ENCODE data around the gene THAP11. TPM values are rescaled to one million over a fixed set of nuclear protein-coding genes. Genes with fewer than 3 reads are reported as not detected.

THAP11 gene
- total RNA-seq (2022; extraction: Qiagen RNA extraction; ENCODE audit: low read depth): 24.7 to 45.1 TPM (median 42.2 TPM) in 5 replicates

DNA sequence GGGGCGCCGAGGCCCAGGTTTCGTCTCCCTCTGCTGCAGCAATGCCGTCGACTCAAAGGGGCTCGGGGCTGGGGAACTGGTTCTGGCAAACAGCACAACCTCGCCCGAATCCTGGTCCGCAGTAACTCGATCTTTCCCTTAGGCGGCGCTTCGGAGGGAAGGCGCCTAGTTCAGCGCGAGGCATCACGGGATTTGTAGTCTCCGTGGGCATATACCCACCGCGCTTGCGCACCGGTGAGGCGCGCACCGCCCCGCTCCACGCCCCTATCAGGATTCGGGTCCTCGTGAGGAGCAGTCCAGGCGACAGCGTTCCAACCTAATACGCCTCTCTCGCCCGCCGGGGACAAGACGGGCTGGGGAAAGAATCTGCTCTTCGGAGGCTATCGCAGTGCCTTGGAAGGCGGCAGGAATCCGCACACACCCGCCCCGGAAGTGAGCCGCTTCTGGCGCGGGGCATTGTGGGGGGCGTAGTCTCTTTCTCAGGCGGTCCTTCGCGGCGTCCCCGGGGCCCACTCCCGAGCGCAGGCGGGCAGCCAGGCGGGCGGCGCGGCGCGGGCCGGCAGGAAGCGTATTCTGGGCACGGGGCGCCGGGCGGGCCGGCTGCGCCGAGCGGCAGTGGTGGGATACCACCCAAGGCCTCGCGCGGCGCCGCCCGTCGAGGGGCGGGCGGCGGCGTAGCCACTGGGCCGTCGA, at the start of gene THAP11:
Gene THAP11 (plus strand): TSS at position 505 of the 693 bp plus-strand sequence. CDS start 235 bp downstream, outside the sequence.

DNA sequence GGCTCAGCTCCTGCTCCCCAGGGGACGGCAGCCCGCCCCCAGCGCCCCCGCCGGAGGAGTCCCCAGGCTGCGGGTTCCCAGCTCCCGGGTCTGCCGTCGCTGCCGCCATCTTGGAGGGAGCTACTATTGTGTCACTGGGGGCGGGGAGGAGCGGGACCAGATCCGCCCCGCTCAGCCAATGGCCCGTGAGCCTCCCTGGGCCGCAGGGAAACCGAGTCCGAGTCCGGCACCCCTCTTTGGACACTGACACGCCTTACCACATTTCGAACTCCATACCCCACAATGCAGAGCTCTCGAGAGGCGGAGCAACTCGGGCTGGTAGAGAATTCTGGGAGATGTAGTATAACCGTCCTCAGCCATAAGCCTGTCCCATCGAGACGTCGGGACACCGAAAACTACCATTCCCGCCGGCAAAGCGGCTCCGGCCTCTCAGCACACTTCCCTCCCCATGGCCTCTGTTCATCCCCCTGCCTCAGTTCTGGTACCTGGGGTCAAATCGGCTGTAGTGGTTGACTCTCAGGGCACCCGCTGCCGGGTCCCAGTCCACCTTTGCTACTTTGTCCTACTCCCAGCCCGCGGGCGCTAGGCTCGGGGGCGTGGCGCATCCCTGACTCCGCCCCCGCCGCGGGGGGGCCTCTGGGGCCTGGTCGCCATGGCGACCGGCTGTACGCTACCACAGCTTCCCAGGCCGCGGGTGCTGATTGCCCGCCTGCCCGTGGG, 35.5 kb upstream of the THAP11 start, which contains the start of the genes RANBP10 and TSNAXIP1:
Gene RANBP10 (minus strand): TSS at position 133 of the 720 bp plus-strand sequence. CDS start 24 bp downstream, at position 109.
Gene TSNAXIP1 (plus strand): TSS at position 462 of the 720 bp plus-strand sequence. CDS start 261 bp downstream, outside the sequence.

DNA sequence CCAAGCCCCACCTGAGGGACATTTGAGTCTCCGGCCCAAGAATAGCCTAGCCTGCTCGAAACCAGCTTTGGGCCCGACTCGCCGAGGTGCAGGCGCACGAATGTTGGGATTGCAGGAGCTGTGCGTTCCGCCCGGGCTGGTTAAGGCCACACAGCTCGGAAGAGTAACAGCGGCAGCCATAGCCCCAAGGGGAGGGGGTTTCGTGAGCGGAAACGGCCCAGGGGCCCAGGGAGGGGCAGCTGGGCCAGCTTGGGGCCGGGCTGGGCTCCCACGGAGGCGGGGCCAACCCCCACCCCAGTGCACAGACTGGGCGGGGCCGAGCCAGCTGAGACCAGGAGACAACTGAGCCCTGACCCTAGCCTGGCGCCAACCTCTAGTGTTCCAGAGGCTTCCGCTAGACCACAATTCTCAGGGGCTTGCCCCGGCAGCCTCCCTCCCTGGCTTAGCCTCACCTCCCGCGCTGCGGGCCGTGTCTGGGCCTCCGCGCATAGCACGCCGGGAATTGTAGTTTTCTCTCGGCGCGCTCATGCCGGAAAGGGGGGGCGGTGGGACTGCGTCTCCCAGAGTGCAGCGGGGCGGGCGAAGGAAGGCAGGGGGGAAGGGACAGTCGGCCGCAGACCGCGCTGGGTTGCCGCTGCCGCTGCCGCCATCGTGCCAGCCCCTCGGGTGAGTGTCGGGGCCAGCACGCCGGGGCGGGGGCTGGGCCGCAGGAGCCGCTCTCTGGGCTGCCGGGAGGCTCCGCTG, 4.4 kb downstream of the THAP11 start, which contains the start of gene NUTF2:
Gene NUTF2 (plus strand): TSS at position 614 of the 744 bp plus-strand sequence. CDS start 18,198 bp downstream, outside the sequence.

DNA sequence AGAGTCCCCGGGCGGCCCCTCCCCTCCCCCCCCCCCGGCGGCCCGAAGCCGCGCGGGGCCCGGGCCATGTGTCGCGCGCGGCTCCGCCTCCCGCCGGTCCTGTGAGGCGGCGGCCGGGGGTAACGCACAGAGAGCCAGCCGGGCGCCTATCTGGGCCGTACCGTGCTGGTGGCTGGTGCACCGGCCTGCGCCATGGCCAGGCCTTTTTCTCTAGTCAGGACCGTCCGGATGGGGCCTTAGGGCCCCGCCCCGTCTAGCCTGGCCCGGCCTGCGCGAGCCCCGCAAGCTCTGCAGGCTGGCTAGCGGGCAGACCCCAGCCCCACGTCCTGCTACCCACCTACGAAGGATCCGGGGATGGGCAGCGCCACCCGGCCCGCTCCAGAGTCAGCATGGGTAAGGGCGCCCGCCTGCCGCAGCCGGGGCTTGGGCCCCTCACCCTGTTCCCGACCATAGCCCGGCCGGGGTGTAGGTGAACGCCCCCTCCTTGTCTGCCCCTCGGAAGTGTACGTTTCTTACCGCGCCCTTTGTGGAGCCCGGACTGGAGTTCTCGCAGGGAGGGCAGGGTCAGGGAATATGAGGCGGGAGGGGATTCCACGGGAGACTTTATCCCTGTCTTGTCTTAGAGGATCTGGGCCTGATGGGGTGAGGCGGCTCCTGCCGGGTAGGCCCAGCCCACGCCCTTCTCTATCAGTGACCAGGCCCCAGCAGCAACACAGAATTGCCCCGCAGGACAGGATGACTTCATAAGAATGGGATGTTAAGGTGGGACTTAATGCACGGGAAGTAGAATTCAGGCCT, 5.1 kb downstream of the THAP11 start, which contains the start of gene CENPT:
Gene CENPT (minus strand): TSS at position 630 of the 798 bp plus-strand sequence. CDS start 13,834 bp downstream, outside the sequence.

DNA sequence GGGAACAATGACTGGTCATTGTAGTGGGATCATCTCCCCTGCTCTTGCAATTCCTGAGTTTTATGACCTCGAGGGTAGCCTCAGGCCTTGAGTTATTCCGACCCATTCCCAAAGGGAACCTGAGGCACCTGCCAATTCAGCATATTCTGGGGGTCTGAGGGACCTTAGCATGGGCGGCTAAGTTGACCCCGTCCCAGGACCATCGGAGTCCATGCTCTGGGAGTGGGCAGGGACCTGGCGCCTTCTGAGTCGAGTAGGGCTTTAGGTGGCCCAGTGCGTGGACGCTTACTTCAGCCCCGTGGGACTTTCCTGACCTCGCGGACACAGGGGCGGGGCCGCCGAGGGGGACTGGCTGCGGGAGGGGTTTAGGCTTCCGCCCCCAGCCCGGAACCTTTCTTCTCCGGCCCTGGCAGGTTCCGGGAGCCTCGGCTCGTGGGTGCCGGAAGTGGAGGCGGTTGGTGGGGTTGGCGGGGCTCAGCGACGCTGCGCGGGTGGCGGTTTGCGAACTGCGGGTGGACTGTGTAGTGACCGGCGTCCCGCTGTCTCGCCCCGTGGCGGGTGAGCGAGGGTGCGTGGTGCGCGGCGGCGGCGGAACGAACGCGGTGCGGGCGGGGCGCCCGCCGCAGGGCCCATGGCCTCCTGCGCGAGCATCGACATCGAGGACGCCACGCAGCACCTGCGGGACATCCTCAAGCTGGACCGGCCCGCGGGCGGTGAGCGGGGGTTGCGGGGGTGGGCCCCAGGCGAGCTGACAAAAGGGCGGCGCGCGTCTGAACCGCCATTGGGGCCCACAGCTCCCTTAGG, 30.7 kb downstream of the THAP11 start, which contains the start of gene EDC4:
Gene EDC4 (plus strand): TSS at position 422 of the 804 bp plus-strand sequence. CDS start 210 bp downstream, at position 632.

DNA sequence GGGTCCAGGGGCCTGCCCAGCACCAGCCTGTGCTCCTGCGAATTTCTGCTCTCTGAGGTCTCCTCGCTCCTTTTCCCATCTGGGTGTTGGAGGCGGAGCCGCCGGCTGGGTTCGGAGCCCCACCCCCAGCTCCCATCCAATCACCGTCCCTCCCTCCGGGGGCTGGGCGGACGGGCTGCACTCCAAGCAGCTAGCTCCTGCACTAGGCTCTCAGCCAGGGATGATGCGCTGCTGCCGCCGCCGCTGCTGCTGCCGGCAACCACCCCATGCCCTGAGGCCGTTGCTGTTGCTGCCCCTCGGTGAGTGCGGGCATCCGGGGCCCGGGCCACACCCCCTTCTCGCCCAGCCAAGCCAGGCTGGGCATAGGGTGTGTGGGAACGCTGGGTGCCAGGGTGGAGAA, 42.6 kb downstream of the THAP11 start, which contains the start of gene NRN1L:
Gene NRN1L (plus strand): TSS at position 202 of the 400 bp plus-strand sequence. CDS start 19 bp downstream, at position 221.

DNA sequence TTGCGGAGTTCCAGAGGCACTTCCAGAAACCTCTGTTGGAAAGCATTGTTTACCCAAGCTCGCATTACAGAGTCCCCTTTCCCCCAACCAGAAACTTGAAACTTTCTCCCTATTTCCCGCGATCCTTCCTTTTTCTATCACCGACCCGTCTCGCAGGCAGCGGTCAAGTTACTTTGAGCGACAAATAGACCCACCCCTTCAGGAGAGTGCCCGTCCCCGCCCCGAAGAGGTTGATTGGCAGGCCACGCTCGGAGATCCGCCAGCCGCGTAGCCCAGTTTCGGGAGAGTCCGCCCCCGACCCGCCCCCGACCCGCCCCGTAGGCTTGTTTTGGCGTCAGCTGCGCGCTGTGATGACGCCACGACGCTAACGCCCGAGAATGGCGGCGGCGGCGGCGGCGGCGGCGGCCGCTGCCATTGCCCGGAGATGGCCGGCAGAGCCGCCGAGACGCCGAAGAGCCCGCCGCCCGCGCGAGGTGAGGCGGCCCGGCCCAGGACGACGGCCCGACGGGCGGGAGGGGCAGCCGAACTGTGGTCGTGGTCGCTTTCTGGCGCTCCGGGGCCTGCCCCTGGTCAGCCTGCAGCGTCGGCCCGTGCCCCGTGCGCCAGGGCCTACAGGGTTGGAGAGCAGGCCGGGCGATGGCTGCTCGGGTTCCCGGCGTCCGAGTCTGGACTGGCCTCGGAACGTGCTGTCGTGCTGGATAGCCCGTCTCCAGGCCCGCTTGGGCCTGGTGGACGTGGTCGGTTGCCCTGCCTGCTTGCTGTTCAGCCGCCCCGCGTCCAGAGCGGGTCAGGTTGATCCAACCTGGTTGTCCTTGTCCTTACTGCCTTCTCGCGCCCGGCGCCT, 51.0 kb downstream of the THAP11 start, which contains the start of gene PSKH1:
Gene PSKH1 (plus strand): TSS at position 356 of the 844 bp plus-strand sequence. CDS start 15,496 bp downstream, outside the sequence.

Other genes starting within 250 kb of the THAP11 start
- 0.78 to 2.0 TPM (median 1.3 TPM) in 5 replicates for gene CARMIL2, start 197.2 kb upstream of the THAP11 start, total RNA-seq (2022; extraction: Qiagen RNA extraction; ENCODE audit: low read depth)
- 30.0 to 36.4 TPM (median 32.9 TPM) in 5 replicates for gene ACD, start 182.1 kb upstream of the THAP11 start, total RNA-seq (2022; extraction: Qiagen RNA extraction; ENCODE audit: low read depth)
- 1.4 to 2.3 TPM (median 1.7 TPM) in 5 replicates for gene PARD6A, start 181.4 kb upstream of the THAP11 start, total RNA-seq (2022; extraction: Qiagen RNA extraction; ENCODE audit: low read depth)
- gene ENKD1, start 175.6 kb upstream of the THAP11 start, total RNA-seq (2022; extraction: Qiagen RNA extraction; ENCODE audit: low read depth): 7.5 to 12.1 TPM (median 10.7 TPM) in 5 replicates
- gene C16orf86, start 175.5 kb upstream of the THAP11 start, total RNA-seq (2022; extraction: Qiagen RNA extraction; ENCODE audit: low read depth): 0.11 to 0.17 TPM (median 0.14 TPM) in 3 of 5 replicates, not detected in the others
- gene GFOD2, start 123.0 kb upstream of the THAP11 start, total RNA-seq (2022; extraction: Qiagen RNA extraction; ENCODE audit: low read depth): 17.4 to 19.2 TPM (median 17.8 TPM) in 5 replicates
- gene RANBP10, start 35.8 kb upstream of the THAP11 start, total RNA-seq (2022; extraction: Qiagen RNA extraction; ENCODE audit: low read depth): 8.7 to 9.8 TPM (median 9.2 TPM) in 5 replicates
- gene TSNAXIP1, start 35.4 kb upstream of the THAP11 start, total RNA-seq (2022; extraction: Qiagen RNA extraction; ENCODE audit: low read depth): 0.35 to 0.83 TPM (median 0.43 TPM) in 5 replicates
- 231 to 244 TPM (median 242 TPM) in 5 replicates for gene NUTF2, start 4.6 kb downstream of the THAP11 start, total RNA-seq (2022; extraction: Qiagen RNA extraction; ENCODE audit: low read depth)
- 26.9 to 31.8 TPM (median 29.8 TPM) in 5 replicates for gene CENPT, start 5.4 kb downstream of the THAP11 start, total RNA-seq (2022; extraction: Qiagen RNA extraction; ENCODE audit: low read depth)
- 58.5 to 70.6 TPM (median 64.6 TPM) in 5 replicates for gene EDC4, start 30.7 kb downstream of the THAP11 start, total RNA-seq (2022; extraction: Qiagen RNA extraction; ENCODE audit: low read depth)
- 0.17 to 0.29 TPM in 2 of 5 replicates, not detected in the others for gene NRN1L, start 42.6 kb downstream of the THAP11 start, total RNA-seq (2022; extraction: Qiagen RNA extraction; ENCODE audit: low read depth)
- 11.6 to 18.1 TPM (median 15.8 TPM) in 5 replicates for gene PSKH1, start 50.9 kb downstream of the THAP11 start, total RNA-seq (2022; extraction: Qiagen RNA extraction; ENCODE audit: low read depth)
- gene CTRL, start 89.5 kb downstream of the THAP11 start, total RNA-seq (2022; extraction: Qiagen RNA extraction; ENCODE audit: low read depth): 1.6 to 2.7 TPM (median 1.8 TPM) in 5 replicates
- gene PSMB10, start 94.5 kb downstream of the THAP11 start, total RNA-seq (2022; extraction: Qiagen RNA extraction; ENCODE audit: low read depth): 37.4 to 55.9 TPM (median 50.3 TPM) in 5 replicates
- gene LCAT, start 101.8 kb downstream of the THAP11 start, total RNA-seq (2022; extraction: Qiagen RNA extraction; ENCODE audit: low read depth): 4.9 to 10.8 TPM (median 9.3 TPM) in 5 replicates
- 19.7 to 30.7 TPM (median 26.2 TPM) in 5 replicates for gene SLC12A4, start 126.3 kb downstream of the THAP11 start, total RNA-seq (2022; extraction: Qiagen RNA extraction; ENCODE audit: low read depth)
- gene DPEP3, start 138.2 kb downstream of the THAP11 start, total RNA-seq (2022; extraction: Qiagen RNA extraction; ENCODE audit: low read depth): not detected in 5 replicates
- gene DPEP2, start 157.2 kb downstream of the THAP11 start, total RNA-seq (2022; extraction: Qiagen RNA extraction; ENCODE audit: low read depth): not detected in 5 replicates
- not detected in 5 replicates for gene DPEP2NB, start 173.6 kb downstream of the THAP11 start, total RNA-seq (2022; extraction: Qiagen RNA extraction; ENCODE audit: low read depth)
- gene DDX28, start 180.9 kb downstream of the THAP11 start, total RNA-seq (2022; extraction: Qiagen RNA extraction; ENCODE audit: low read depth): 16.6 to 21.2 TPM (median 20.2 TPM) in 5 replicates
- gene DUS2, start 181.0 kb downstream of the THAP11 start, total RNA-seq (2022; extraction: Qiagen RNA extraction; ENCODE audit: low read depth): 15.3 to 18.9 TPM (median 17.7 TPM) in 5 replicates
- gene NFATC3, start 243.1 kb downstream of the THAP11 start, total RNA-seq (2022; extraction: Qiagen RNA extraction; ENCODE audit: low read depth): 14.4 to 16.1 TPM (median 15.7 TPM) in 5 replicates